Erythroblast (primary cell): ENCODE data around the gene PRKG1.

Source experiments
- DNase-seq, 2 experiments: peaks; one replicate each; lab custom pipeline; 2025; lab: John Stamatoyannopoulos, UW
- GATA1 ChIP-seq: IDR thresholded peaks from 2 replicates; pipeline ENCODE4 v1.6.1; 2011; ENCODE audit warnings: low read depth, mild to moderate bottlenecking, control low read depth, low read length, moderate library complexity
- POLR2A ChIP-seq: IDR thresholded peaks from 2 replicates; pipeline ENCODE4 v1.6.1; 2011; ENCODE audit warnings: mild to moderate bottlenecking, low read length

Gene PRKG1

GRCh38 chr10:51852297-51852696, 778.0 kb downstream of the PRKG1 start:
- DNase-seq: no peak
- no peak for TF ChIP-seq POLR2A
- no peak for TF ChIP-seq GATA1

- TF ChIP-seq POLR2A (no peak), GATA1 (no peak)
- DNase-seq: no peak
These were observed 783.0 kb downstream of the PRKG1 start for GRCh38 chr10:51857305-51857704.

- TF ChIP-seq POLR2A (no peak), GATA1 (no peak)
- DNase-seq: no peak
These were observed 786.0 kb downstream of the PRKG1 start for GRCh38 chr10:51860257-51860656.

- TF ChIP-seq POLR2A (no peak), GATA1 (no peak)
These were observed 786.8 kb downstream of the PRKG1 start for GRCh38 chr10:51861051-51861450.

GRCh38 chr10:51861731-51862130, 787.4 kb downstream of the PRKG1 start:
- no peak for DNase-seq
- TF ChIP-seq GATA1 (no peak), POLR2A (no peak)

More at GRCh38 chr10:51861051-51861450, 786.8 kb downstream of the PRKG1 start:
- DNase-seq: no peak

- no peak for DNase-seq
- TF ChIP-seq GATA1 (no peak), POLR2A (no peak)
These were observed 787.9 kb downstream of the PRKG1 start for GRCh38 chr10:51862149-51862548.

- no peak for DNase-seq
- TF ChIP-seq GATA1 (no peak), POLR2A (no peak)
These were observed 793.7 kb downstream of the PRKG1 start for GRCh38 chr10:51867956-51868355.

- TF ChIP-seq POLR2A (no peak), GATA1 (no peak)
- no peak for DNase-seq
These were observed 799.8 kb downstream of the PRKG1 start for GRCh38 chr10:51874131-51874530.

GRCh38 chr10:51875610-51876009, 801.3 kb downstream of the PRKG1 start:
- TF ChIP-seq GATA1 (no peak), POLR2A (no peak)
- no peak for DNase-seq

GRCh38 chr10:51876503-51876902, 802.2 kb downstream of the PRKG1 start:
- DNase-seq: no peak
- TF ChIP-seq GATA1 (no peak), POLR2A (no peak)

GRCh38 chr10:51876979-51877378, 802.7 kb downstream of the PRKG1 start:
- DNase-seq: no peak
- TF ChIP-seq POLR2A: no peak
- no peak for TF ChIP-seq GATA1

- no peak for TF ChIP-seq POLR2A
- no peak for DNase-seq
These were observed 803.3 kb downstream of the PRKG1 start for GRCh38 chr10:51877636-51878035.

- TF ChIP-seq POLR2A (no peak), GATA1 (no peak)
- DNase-seq: no peak
These were observed 804.4 kb downstream of the PRKG1 start for GRCh38 chr10:51878695-51879094.

- TF ChIP-seq GATA1: no peak
- no peak for TF ChIP-seq POLR2A
- no peak for DNase-seq
These were observed 805.0 kb downstream of the PRKG1 start for GRCh38 chr10:51879238-51879637.

GRCh38 chr10:51881213-51881612, 806.9 kb downstream of the PRKG1 start:
- no peak for DNase-seq
- no peak for TF ChIP-seq GATA1
- no peak for TF ChIP-seq POLR2A
